Activated CD8-positive, alpha-beta T cell treated with anti-CD3 and anti-CD28 coated beads for 36 hours (primary cell): ENCODE data around the gene ACTN1. TPM values are rescaled to one million over a fixed set of nuclear protein-coding genes. Genes with fewer than 3 reads are reported as not detected.

ENCODE experiments used
- ATAC-seq: fragments of 200-7000 bp; cut with Tn5 transposase; one replicate; pipeline ENCODE4 v1.10.0; 2021; ENCODE audit warnings: mild to moderate bottlenecking, moderate library complexity
- CTCF ChIA-PET: fragments of 350-600 bp; sonication (Branson Sonifier 250); formaldehyde crosslinking; loops from one replicate; lab custom pipeline; 2021; ENCODE audit warnings: antibody characterized with exemption; lab: Charles Lee
- POLR2A ChIA-PET: fragments of 350-600 bp; sonication (Branson Sonifier 250); formaldehyde crosslinking; loops from one replicate; lab custom pipeline; 2021; ENCODE audit warnings: antibody characterized with exemption; lab: Charles Lee
- DNase-seq: peaks from one replicate; pipeline ENCODE4 v3.0.0-alpha.2; 2020
- H3K27ac Mint-ChIP-seq: one replicate; pipeline ENCODE4 v1.8.0; 2021; ENCODE audit warnings: mild to moderate bottlenecking, mixed read lengths
- H3K27me3 Mint-ChIP-seq: one replicate; pipeline ENCODE4 v1.8.0; 2021; ENCODE audit warnings: mixed read lengths
- H3K36me3 Mint-ChIP-seq: one replicate; pipeline ENCODE4 v1.8.0; 2021; ENCODE audit warnings: low read depth, mixed read lengths
- H3K4me1 Mint-ChIP-seq: one replicate; pipeline ENCODE4 v1.8.0; 2021; ENCODE audit warnings: low read depth, mixed read lengths
- H3K4me3 Mint-ChIP-seq: one replicate; pipeline ENCODE4 v1.8.0; 2021; ENCODE audit warnings: mild to moderate bottlenecking, moderate library complexity, mixed read lengths
- H3K9me3 Mint-ChIP-seq: one replicate; pipeline ENCODE4 v1.8.0; 2021; ENCODE audit warnings: mixed read lengths
- intact Hi-C: fragments of 100-400 bp; cut with micrococcal nuclease; formaldehyde crosslinking; loops from one replicate; pipeline ENCODE4 v1.10.0; 2022
- total RNA-seq, 2 experiments: library from RNA; stranded (reverse); gene quantifications; one replicate each; pipeline ENCODE4 v1.2.3, GENCODE V29; 2021
- TF ChIP-seq, protein P1 (sequence below): fragments of 200-600 bp; IDR thresholded peaks from one replicate; pipeline ENCODE4 v1.8.0; 2022; ENCODE audit warnings: antibody characterized with exemption, mild to moderate bottlenecking

The ACTN1 gene
- total RNA-seq, 2 experiments from 2014 or later: 214 TPM

DNA sequence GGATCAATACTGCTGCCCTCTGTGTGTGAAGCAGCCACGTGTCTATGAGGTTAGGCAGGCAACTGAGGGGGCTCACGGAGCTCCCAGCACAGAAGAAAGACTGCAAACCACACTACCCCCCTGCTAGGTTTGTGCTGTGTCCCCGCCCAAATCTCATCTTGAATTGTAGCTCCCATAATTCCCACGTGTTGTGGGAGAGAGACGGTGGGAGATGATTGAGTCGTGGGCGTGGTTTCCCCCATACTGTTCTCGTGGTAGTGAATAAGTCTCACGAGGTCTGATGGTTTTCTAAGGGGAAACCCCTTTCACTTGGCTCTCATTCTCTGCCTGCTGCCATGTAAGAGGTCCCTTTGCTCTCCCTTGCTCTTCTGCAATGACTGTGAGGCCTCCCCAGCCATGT is 68.6 kb downstream of the ACTN1 start:
- Mint-ChIP-seq H3K27ac (peak overlapping the region; percentile 79), H3K36me3 (peaks cover 67% of the 10 kb centered on the region), H3K4me1 (peaks cover 50% of the 10 kb centered on the region), H3K27me3 (no peaks in the 10 kb centered on the region), H3K9me3 (no peaks in the 10 kb centered on the region), H3K4me3 (peak overlapping the region; percentile 26)
- TF ChIP-seq, protein P1, sequence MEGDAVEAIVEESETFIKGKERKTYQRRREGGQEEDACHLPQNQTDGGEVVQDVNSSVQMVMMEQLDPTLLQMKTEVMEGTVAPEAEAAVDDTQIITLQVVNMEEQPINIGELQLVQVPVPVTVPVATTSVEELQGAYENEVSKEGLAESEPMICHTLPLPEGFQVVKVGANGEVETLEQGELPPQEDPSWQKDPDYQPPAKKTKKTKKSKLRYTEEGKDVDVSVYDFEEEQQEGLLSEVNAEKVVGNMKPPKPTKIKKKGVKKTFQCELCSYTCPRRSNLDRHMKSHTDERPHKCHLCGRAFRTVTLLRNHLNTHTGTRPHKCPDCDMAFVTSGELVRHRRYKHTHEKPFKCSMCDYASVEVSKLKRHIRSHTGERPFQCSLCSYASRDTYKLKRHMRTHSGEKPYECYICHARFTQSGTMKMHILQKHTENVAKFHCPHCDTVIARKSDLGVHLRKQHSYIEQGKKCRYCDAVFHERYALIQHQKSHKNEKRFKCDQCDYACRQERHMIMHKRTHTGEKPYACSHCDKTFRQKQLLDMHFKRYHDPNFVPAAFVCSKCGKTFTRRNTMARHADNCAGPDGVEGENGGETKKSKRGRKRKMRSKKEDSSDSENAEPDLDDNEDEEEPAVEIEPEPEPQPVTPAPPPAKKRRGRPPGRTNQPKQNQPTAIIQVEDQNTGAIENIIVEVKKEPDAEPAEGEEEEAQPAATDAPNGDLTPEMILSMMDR: no peak
- DNase-seq (peak; percentile 71), ATAC-seq (peak; percentile 79)
- POLR2A ChIA-PET: interaction anchor here (1.1 kb wide), 1 partner anchor 39 kb away, joined by 3 read pairs; no protein-coding TSS in a partner anchor
- CTCF ChIA-PET: interaction anchor here (0.9 to 7.0 kb wide), 41 partner anchors 8 to 488 kb away, joined by 3 to 87 read pairs (median 9); partner anchors contain the start of genes ACTN1, ERH and SLC39A9
- intact Hi-C loops: loop anchor here (5.0 kb wide), 2 partner anchors 72 to 182 kb away; no protein-coding TSS in a partner anchor

- Mint-ChIP-seq H3K27me3 (no peaks in the 10 kb centered on the region), H3K9me3 (no peaks in the 10 kb centered on the region), H3K27ac (no peak overlapping the region), H3K4me3 (no peak overlapping the region), H3K4me1 (peaks cover 41% of the 10 kb centered on the region), H3K36me3 (peaks cover 76% of the 10 kb centered on the region)
- POLR2A ChIA-PET: interaction anchor here (0.6 to 1.9 kb wide), 2 partner anchors 191 to 282 kb away, joined by 3 to 4 read pairs; no protein-coding TSS in a partner anchor
- ATAC-seq: no peak
- CTCF ChIA-PET: interaction anchor here (0.8 to 7.0 kb wide), 4 partner anchors 30 to 199 kb away, joined by 3 to 59 read pairs (median 4); no protein-coding TSS in a partner anchor
- TF ChIP-seq, protein P1: no peak
- no peak for DNase-seq
- intact Hi-C loops: no loop called here
Observed at GRCh38 chr14:68908803-68909202, 70.3 kb downstream of the ACTN1 start.

GRCh38 chr14:68908201-68908600 is 70.9 kb downstream of the ACTN1 start:
- Mint-ChIP-seq H3K27me3 (no peaks in the 10 kb centered on the region), H3K36me3 (peaks cover 71% of the 10 kb centered on the region), H3K4me3 (no peak overlapping the region), H3K27ac (no peak overlapping the region), H3K4me1 (peaks cover 35% of the 10 kb centered on the region), H3K9me3 (no peaks in the 10 kb centered on the region)
- DNase-seq: no peak
- TF ChIP-seq, protein P1: no peak
- ATAC-seq: no peak
- POLR2A ChIA-PET: interaction anchor here (1.9 kb wide), 1 partner anchor 192 kb away, joined by 4 read pairs; no protein-coding TSS in a partner anchor
- CTCF ChIA-PET: interaction anchor here (0.8 to 7.0 kb wide), 3 partner anchors 146 to 199 kb away, joined by 3 to 59 read pairs (median 4); no protein-coding TSS in a partner anchor
- intact Hi-C loops: no loop called here

DNA sequence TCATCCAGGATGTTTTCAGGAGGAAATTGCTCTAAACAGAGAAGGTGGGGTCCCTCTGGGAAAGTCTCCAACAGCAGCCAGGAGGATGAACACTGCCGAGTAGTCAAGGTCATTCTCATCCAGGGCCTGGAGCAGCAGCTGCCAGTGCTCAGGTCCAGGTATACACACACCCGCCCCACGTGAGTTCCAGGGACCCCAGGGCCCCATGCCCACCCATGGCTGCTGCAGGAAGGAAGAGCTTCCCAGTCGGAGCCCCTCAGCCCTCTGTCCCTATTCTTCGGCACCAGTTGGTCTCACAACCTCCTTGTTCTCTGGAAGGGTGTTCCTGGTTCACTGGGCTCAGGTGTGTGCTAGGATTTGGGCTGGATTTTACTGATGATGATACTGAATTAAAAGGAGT is 72.7 kb downstream of the ACTN1 start:
- TF ChIP-seq, protein P1: no peak
- Mint-ChIP-seq H3K4me1 (peaks cover 19% of the 10 kb centered on the region), H3K4me3 (no peak overlapping the region), H3K27ac (no peak overlapping the region), H3K9me3 (no peaks in the 10 kb centered on the region), H3K36me3 (peaks cover 73% of the 10 kb centered on the region), H3K27me3 (no peaks in the 10 kb centered on the region)
- ChIA-PET CTCF (interaction anchor here (1.1 kb wide), 1 partner anchor 9 kb away, joined by 3 read pairs; no protein-coding TSS in a partner anchor), POLR2A (no interaction called here)
- DNase-seq: no peak
- no peak for ATAC-seq
- intact Hi-C loops: no loop called here

- POLR2A ChIA-PET: no interaction called here
- Mint-ChIP-seq H3K27me3 (no peaks in the 10 kb centered on the region), H3K27ac (no peak overlapping the region), H3K9me3 (no peaks in the 10 kb centered on the region), H3K36me3 (peaks cover 72% of the 10 kb centered on the region), H3K4me1 (peaks cover 13% of the 10 kb centered on the region), H3K4me3 (no peak overlapping the region)
- DNase-seq (no peak), ATAC-seq (no peak)
- TF ChIP-seq, protein P1: no peak
- intact Hi-C loops: no loop called here
- CTCF ChIA-PET: interaction anchor here (0.6 to 1.5 kb wide), 7 partner anchors 8 to 569 kb away, joined by 3 to 5 read pairs (median 3); no protein-coding TSS in a partner anchor
Observed at GRCh38 chr14:68905107-68905895, 73.8 kb downstream of the ACTN1 start.
